NOMO-1 treated with dmso at 0.1 percent for 144 hours (cell line): ENCODE results near the gene KRT35.
"Not testable (repeated sequence)": the region's sequence is repeated elsewhere in the genome, so short reads cannot be mapped to it uniquely, and the experiment has no call there.

Experiments
- DNase-seq: peaks from one replicate; lab custom pipeline; 2025; ENCODE audit not compliant: unreplicated experiment; lab: John Stamatoyannopoulos, UW

Gene KRT35

GRCh38 chr17:41462705-41463104 is 18.2 kb downstream of the KRT35 start:
- DNase-seq = no peak

DNA sequence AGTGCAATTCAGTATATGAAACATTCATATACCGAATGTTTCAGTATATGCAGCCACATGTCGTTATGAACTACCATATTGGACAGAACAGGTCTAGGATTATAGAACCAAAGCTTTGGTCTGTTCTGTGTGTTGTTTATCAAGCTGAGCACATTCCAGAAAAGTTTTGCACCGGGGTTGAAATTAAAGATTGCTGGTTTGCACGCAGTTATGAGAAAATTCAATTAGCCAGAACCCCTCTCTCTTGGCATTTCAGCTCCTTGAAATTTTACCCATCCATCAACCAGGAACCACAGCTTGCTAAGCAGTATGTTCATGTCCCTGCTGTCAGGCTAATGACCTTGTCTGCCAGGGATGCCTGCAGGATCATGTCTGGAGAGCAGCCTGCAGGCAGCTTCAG is 23.3 kb downstream of the KRT35 start:
- no peak for DNase-seq

GRCh38 chr17:41456204-41456603 is 24.7 kb downstream of the KRT35 start:
- DNase-seq = no peak

DNA sequence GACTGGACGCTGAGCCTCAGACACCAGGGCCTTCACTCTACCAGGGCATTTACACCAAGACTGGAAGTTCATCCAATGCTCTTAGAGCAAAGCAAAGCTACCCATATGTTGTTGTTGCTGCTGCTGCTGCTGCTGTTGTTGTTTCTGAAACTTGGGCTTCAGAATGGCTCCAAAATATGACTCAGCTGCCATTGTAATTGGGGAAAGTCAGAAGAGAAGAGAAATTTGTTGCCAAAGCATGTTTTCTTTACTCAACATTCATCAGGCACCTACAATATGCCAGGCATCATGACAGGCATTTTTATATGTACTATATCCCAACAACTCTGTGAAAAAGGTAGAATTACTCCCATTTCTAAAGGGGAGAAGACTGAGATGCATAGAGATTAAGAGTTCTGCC is 25.7 kb downstream of the KRT35 start:
- no peak for DNase-seq

DNA sequence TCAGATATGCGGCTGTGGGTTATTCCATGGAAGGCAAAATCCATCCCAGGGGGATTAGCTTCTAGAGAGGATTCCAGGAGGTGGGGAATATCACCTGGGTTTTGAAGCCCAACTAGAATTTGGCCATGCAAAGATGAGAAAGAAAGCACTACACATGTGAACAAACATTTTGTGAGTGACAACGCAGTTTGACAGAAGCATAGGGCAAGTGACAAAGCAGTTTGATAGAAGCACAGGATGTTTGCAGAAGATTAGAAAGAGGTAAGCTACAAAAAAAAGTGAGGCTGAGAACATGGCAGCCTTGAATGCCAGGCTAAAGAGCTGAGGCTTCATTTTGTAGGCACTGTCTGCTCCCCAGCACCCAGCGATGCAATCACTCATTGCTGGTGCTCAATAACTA is 27.9 kb downstream of the KRT35 start:
- DNase-seq = no peak

DNA sequence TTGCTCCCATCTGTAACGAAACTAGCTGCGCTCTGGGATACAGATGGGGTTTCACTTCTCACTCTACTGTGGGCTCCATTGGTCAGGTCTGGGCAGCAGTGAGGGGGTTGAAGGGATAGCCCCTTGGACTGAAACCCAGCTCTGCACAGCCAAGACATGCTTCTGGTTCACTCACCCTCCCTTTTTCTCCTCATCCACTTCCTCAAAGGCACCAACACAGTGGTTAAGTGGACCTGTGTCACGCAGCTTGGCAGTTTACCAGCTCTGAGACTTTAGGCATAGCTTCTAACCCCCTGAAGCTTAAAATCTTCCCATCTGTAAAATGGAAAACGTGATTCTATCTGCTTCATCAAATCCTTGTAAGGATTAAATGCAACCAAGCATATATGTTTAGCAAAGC is 28.7 kb downstream of the KRT35 start:
- DNase-seq = no peak

DNA sequence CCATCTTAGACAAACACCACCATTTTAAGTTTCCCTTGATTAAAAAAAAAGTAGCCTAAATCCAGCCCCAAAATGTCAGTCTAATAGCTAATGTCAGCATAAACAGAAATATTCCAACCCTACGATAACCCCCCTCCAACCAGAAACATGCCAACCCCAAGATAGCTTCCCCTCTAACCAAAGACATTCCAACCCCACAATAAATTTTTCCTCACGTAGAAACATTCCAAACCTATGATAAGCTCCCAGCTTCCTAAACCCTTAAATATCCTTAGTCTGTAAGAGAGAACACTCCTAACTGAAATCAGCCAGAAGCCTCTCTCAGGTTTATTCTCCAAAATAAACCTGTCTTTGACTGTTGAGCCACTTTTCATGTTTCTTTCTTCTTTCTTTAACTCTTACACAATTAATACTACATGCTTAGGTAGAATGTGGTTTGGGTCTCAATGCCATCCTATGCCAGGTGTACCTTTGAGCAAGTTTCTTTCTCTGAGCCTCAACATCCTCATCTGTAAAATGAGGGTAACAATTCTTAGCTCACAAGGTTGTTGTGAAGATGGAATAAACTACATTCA is 29.7 kb downstream of the KRT35 start:
- no peak for DNase-seq

DNA sequence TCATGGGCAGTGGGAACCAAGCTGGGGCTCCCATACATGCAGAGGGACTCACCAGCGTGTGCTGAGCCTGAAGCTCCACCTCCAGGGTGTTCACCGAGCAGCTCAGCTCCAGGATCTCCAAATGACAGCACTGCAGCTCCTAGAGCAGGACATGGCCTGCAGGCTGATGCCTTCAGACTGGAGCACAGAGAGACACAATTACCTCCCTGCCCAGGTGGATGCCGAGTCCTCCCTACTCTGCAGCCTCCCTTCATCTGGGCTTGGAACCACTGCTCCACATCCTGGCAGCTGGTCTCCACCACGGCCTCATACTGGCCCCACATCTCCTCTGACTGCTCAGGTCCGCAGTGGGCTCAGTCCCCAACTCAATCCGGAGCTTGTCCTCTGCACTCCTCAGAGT is 31.9 kb downstream of the KRT35 start:
- DNase-seq = no peak

DNA sequence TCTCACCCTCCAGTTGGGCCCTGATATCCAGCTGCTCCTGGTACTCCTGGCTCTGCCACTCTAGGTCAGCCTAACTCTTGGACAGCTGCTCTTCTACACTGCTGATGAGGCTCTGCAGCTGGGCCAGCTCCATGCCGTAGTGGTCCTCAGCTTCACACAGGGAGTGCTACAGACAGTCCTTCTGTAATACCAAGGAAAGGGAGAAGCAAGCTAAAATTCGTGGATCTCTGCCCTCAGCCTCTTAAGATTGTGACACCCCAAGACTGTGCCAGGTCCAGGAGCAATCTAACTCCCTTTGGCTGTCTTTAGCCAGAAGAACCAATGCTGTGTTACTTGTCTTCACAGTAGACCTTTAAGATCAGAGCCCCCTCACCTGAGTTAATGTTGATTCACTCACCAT is 32.4 kb downstream of the KRT35 start:
- no peak for DNase-seq

DNA sequence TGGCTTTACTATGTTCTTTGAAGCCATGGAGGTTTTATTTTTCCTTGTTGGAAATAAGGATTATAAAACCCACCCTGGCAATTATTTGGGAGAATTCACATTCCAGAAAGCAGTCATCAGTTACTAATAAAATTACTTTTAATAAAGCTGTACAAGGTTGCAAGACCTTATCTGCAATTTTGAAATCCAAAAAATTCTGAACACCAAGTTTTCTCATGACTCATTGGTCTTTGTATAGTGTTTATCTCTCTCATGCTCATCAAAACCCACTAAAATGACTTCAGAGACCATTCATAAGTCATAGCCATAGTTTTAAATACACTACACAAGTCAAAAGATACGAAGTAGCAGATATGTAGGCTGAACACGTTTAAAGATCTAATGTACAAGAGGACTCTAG is 34.1 kb downstream of the KRT35 start:
- DNase-seq = no peak

DNA sequence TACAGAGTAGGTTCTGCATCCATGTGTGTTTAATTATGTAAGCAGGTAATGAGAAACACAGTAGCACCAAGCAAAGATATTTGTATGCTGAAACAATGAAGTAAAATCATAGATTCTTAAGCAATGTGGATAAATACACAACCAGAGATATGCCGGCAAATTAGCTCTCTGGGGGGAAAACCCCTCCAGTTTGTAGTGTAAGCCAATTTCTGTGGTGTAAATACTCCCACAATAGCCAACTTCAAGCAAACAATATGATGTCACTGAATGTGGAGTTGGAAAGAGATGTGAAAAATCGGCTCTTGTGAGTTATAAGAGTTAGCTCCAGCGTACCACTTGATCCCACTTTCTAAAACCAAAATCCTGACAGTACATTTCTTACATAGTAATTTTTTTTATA is 36.3 kb downstream of the KRT35 start:
- no peak for DNase-seq

- DNase-seq = no peak
These were observed 36.8 kb downstream of the KRT35 start for GRCh38 chr17:41444186-41444585.

DNA sequence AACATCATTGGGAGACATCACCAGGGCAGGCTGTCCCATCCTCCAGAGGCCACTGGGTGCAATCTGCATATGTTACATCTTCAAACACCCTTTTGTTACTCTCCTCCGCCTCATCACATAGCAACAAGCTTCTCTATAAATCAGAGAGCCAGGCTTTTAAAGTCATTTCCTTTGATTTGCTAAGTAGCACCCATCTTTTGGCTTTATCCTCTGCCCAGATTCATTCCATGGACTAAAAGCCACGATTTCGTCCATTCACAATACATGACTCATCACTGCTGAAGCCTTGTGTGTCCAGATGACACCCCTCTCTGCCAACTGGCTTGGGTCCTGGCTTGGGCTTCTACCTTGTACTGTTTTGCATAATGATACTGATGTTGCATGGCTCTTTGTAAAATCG is 38.2 kb downstream of the KRT35 start:
- DNase-seq = no peak

DNA sequence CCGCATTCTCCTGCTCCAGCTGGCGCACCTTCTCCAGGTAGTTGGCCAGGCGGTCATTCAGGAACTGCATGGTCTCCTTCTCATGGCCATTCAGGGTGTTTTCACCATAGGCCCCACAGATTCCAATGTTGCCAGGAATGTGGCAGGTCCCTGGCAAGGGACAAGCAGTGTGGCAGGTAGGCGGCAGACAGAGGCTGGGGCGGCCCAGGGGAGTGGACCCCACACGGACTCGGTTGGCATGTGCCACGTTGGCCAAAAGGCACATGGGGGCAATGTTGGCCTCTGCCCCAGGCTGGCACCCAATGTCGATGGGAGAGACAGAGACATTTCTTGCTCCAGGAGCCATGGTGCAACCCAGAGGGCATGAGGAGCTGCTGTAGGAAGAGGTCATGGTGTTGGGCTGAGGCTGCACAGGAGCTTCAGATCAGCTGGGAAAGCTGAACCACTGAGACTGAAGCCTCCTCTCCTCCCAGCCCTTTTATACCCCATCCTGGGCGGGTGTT is 40.4 kb downstream of the KRT35 start, which contains the start of gene KRT38:
Gene KRT38, minus strand, starts transcription at position 453 of the 503 bp plus-strand sequence. Its CDS starts 62 bp downstream, at position 391.
- no peak for DNase-seq

GRCh38 chr17:41439375-41439774 is 41.6 kb downstream of the KRT35 start:
- DNase-seq = no peak

DNA sequence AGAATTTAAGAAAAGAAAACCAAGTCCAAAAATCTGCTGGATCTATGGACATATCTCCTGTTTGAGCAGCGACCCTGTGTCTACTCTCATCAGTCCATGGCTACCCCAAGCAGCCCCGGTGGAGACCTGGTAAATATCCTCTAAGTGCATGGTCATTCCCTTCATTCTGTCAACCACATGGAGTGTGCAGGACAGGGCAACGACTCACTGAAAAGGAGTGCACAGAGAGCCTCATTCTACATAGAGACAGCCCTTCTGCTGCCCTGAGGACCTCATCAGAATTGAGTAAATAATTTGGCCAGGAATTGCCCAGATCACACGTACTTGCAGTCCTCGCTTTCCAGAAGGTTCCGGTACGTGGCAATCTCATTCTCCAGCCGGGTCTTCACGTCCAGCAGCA is 43.2 kb downstream of the KRT35 start:
- no peak for DNase-seq

DNA sequence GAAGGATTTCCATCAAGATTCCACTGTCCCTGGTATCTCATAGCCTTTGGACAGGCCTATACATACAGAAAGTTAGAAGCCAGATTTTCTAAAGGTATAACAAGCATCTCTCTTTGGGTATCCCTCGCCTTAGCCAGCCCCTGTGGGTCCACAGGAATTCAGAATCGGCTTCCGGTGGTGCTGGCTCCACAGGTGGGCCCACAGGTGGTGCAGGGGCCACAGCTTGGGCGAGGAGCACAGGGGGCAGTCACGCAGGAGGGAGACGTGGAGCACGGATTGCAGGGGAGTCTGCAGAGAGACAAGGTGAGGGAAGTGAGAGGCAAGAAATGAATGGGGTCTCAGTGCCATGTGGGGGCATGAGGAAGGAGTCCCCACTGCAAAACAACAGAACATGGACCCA is 43.7 kb downstream of the KRT35 start:
- no peak for DNase-seq

DNA sequence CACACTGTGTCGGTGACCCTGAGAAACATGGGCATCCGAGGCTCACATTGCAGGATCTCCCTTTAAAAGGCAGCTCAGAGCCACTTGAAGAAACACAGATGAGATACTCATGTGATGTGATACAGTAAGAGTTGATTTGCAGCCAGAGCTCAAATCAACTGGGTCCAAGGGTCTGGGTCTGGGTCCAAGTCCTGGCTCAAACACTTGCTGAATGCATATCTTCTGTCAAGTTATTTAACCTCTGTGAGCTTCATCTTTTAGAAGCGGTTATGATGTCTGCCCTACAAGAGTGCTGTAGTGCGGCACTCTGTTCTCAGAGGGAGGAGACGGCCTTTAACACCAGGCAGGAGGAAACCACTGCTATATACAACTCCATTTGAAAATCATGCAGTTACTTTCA is 46.5 kb downstream of the KRT35 start:
- DNase-seq = no peak

DNA sequence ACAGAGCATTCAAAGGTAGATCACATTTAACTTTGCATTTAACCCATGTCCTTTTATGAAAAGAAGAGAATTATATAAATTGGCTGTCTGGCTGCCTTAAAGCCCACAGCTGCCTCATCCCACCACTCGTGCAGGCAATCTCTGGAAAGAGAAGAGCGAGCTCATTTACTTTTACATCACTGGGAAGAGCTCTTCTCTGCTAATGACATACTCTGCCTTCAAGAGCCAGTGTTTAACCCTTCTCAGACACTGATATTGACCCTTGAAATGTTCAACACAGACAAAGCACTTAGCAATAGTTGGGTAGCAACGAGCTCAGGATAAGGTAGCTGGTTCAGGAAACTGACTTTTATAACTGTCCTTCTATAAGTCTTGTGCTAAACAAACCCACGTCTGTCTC is 46.9 kb downstream of the KRT35 start:
- DNase-seq = no peak

- no peak for DNase-seq
These were observed 47.4 kb downstream of the KRT35 start for GRCh38 chr17:41433586-41433985.

GRCh38 chr17:41430376-41430775 is 50.6 kb downstream of the KRT35 start:
- DNase-seq = not testable (repeated sequence)

- no peak for DNase-seq
These were observed 51.3 kb downstream of the KRT35 start for GRCh38 chr17:41429667-41430066.

DNA sequence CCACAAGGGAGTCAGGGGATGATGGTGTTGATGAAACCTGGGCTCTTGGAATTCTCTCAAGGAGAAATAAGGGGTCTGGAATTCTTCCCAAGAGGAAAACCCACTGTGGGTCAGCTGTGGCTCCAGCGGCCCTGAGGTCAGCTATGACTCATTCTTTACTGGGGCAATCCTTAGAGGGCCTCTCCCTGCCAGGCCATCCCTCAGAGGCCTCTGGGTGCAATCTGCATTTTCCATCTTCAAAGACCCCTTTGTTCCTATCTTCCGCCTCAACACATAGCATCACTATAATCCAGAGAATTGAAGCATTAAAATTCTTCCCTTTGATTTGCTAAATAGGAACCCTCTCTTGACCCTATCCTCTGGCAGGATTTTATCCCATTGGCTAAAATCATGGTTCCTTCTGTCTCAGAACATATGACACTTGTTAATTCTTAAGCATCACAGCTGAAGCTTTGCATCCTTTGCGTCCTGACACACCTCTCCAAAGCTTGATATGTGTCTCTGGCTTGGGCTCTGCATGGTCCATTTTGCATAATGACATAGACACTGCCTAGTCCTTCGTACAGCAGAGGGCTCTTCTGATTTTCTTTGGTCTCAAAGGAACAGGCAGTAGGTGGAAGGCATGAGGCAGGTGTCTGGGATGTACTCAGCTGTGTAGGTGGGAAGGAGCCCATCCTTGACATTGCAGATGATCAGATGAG is 52.2 kb downstream of the KRT35 start:
- DNase-seq = no peak
